Lung (tissue), 12 donors: ENCODE results near the gene APOO. TPM values are rescaled to one million over a fixed set of nuclear protein-coding genes. Genes with fewer than 3 reads are reported as not detected.

ENCODE experiments used
- ATAC-seq: fragments of 200-7000 bp; cut with Tn5 transposase; one replicate; pipeline ENCODE4 v1.9.1; 2020; ENCODE audit warnings: moderate number of reproducible peaks; ENCODE audit not compliant: insufficient read depth, low FRiP score
- DNase-seq, 3 donors: peaks; one replicate each; pipeline ENCODE4 v3.0.0-alpha.2; 2013 to 2017
- H3K27ac ChIP-seq, 2 donors: one replicate each; pipeline ENCODE4 v1.5.1; 2013; ENCODE audit warnings: mild to moderate bottlenecking in 2 of 2, moderate library complexity in 2 of 2, control low read depth in 1 of 2, inconsistent platforms in 1 of 2, low read depth in 1 of 2, low read length in 1 of 2
- H3K27me3 ChIP-seq, 3 donors: one replicate each; pipeline ENCODE4 v1.5.1; 2013; ENCODE audit warnings: low read length in 2 of 3; ENCODE audit not compliant: control insufficient read depth in 3 of 3, insufficient read depth in 3 of 3
- H3K36me3 ChIP-seq, 4 donors: one replicate each; pipeline ENCODE4 v1.5.1; 2013; ENCODE audit warnings: low read length in 4 of 4, mild to moderate bottlenecking in 1 of 4, moderate library complexity in 1 of 4; ENCODE audit not compliant: control insufficient read depth in 4 of 4, insufficient read depth in 4 of 4
- H3K4me1 ChIP-seq, 5 donors: one replicate each; pipeline ENCODE4 v1.5.1; 2013; ENCODE audit warnings: low read length in 5 of 5, mild to moderate bottlenecking in 2 of 5, moderate library complexity in 1 of 5; ENCODE audit not compliant: control insufficient read depth in 5 of 5, insufficient read depth in 5 of 5
- H3K4me3 ChIP-seq: one replicate; pipeline ENCODE4 v1.5.1; 2013; ENCODE audit warnings: mild to moderate bottlenecking, control low read depth, moderate library complexity
- H3K9ac ChIP-seq, 2 donors: one replicate each; pipeline ENCODE4 v1.5.1; 2013; ENCODE audit warnings: low read length in 2 of 2, control low read depth in 1 of 2; ENCODE audit not compliant: insufficient read depth in 1 of 2
- H3K9me3 ChIP-seq, 4 donors: one replicate each; pipeline ENCODE4 v1.5.1; 2013; ENCODE audit warnings: low read length in 3 of 4, mild to moderate bottlenecking in 1 of 4, moderate library complexity in 1 of 4; ENCODE audit not compliant: control insufficient read depth in 4 of 4, insufficient read depth in 3 of 4
- WGBS, 2 donors: extraction: QIAGEN DNeasy Blood & Tissue Kit; methylation state at CpG; one replicate each; pipeline ENCODE4 v1.1.7; 2013; 5-methylcytosine and 5-hydroxymethylcytosine counted together
- polyA plus RNA-seq, 2 donors: library from polyadenylated mRNA; stranded (reverse); fragments of 200-250 nt; gene quantifications; one replicate each; pipeline ENCODE4 v1.2.1, GENCODE V29; 2013
- total RNA-seq, 2 donors: library from RNA; depleted of rRNA in 1 of 2; stranded (reverse); fragments of >200 nt in 1 of 2; gene quantifications; one replicate each; pipeline ENCODE4 v1.2.1, GENCODE V29; 2014 to 2021
- TF ChIP-seq, protein P1 (sequence below): IDR thresholded peaks from 2 replicates; pipeline ENCODE4 v1.5.1; 2012; ENCODE audit warnings: mild to moderate bottlenecking; ENCODE audit errors: control extremely low read depth, extremely low read depth
- donor health status: control.
- donor health status: control.
- donor health status: Bipolar disorder and iron deficiency.
- donor health status: healthy.
- donor health status: DM: yes; HTN: yes; CAD: no.

Gene APOO
- total and polyA plus RNA-seq, 4 donors, result 8.9 to 25.0 (median 22.6) TPM

DNA sequence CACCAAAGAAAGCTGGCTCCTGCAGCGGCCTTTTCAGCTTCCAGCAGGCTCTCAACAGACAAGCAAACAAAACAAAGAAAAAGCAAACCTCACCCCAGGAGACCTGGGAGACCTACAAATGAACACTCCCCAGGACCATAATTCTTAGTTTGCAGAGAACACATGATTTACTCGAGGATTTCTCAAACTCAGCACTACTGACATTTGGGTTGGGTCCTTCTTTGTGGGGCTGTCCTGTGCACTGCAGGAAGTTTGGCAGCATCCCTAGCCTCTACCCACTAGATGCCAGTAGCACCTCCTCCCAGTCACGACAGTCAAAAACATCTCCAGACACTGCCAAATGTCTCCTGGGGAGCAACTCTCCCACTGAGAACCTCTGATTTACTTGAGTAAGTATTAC lies 21.9 kb downstream of the APOO start:
- no peak for ATAC-seq
- Histone ChIP-seq H3K4me3 (no peak overlapping the region), H3K4me1 (no peaks in the 10 kb centered on the region), H3K27ac (no peak overlapping the region), H3K9ac (no peak overlapping the region), H3K36me3 (no peaks in the 10 kb centered on the region), H3K27me3 (peaks cover 0 to 31% (median 6%) of the 10 kb centered on the region in 3 donors), H3K9me3 (no peaks in the 10 kb centered on the region)
- 54 to 83% methylated on average over 2 to 3 of the region's 3 CpGs for WGBS, 2 donors
- DNase-seq, result no peak
- TF ChIP-seq, protein P1, sequence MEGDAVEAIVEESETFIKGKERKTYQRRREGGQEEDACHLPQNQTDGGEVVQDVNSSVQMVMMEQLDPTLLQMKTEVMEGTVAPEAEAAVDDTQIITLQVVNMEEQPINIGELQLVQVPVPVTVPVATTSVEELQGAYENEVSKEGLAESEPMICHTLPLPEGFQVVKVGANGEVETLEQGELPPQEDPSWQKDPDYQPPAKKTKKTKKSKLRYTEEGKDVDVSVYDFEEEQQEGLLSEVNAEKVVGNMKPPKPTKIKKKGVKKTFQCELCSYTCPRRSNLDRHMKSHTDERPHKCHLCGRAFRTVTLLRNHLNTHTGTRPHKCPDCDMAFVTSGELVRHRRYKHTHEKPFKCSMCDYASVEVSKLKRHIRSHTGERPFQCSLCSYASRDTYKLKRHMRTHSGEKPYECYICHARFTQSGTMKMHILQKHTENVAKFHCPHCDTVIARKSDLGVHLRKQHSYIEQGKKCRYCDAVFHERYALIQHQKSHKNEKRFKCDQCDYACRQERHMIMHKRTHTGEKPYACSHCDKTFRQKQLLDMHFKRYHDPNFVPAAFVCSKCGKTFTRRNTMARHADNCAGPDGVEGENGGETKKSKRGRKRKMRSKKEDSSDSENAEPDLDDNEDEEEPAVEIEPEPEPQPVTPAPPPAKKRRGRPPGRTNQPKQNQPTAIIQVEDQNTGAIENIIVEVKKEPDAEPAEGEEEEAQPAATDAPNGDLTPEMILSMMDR, result no peak

DNA sequence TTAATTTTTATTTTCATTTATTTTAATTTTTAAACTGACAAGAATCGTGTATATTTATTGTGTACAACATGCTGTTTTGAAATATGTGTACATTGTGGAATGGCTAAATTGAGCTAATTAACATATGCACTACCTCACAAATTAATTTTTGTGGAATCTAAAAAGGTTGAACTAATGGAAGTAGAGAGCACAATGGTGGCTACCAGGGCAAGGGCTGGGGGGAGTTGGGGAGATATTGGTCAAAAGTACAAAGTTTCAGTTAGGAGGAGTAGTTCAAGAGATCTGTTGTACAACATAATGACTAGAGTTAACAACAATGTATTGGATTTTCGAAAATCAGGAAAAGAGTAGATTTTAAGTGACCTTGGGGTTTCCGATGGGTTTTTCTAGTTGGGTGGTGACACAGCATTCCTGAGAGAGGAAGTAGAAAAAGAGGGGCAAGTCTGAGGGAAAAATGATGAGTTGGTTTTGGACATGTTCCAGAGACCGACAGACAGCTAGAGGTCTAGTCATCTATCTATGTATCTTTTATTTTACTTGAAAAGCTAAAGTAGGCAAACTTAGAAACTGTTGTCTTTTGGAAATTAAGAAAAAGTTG lies 23.2 kb downstream of the APOO start:
- Histone ChIP-seq H3K4me1 (peaks cover 0 to 3% (median 0%) of the 10 kb centered on the region in 5 donors), H3K9me3 (no peaks in the 10 kb centered on the region), H3K4me3 (no peak overlapping the region), H3K27ac (no peak overlapping the region), H3K9ac (no peak overlapping the region), H3K36me3 (no peaks in the 10 kb centered on the region), H3K27me3 (peaks cover 0 to 24% (median 4%) of the 10 kb centered on the region in 3 donors)
- 42 to 66% methylated on average over 4 of the region's 4 CpGs for WGBS, 2 donors
- TF ChIP-seq, protein P1, result no peak
- DNase-seq (no peak), ATAC-seq (no peak)

DNA sequence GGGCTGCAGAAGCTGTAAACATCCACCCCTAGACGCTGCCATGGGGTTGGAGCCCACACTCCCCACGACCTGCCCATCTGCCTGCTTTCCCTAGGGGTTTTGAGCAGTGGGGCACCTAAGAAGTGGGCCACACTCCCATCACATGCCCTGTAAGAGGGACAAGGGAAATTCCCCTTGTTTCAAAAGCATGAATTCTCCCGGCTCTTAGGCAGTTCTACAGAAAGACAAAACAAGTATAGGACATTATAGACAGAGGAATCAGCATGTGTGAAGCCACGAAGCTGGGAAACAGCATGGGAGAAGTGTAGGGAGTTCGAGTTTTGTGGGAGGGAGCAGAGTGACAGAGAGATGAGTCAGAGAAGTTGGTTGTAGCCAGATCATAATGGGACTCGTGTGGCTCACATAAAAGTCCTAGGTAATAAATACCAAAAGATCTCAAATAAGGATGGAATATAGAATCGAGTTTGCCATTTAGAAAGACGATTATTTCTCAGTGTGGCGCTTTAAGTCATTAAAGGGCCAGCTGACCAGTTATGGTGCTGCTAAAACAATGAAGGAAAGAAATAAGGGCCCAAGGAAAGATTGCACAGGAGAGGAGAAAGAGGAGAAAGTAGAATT lies 23.9 kb downstream of the APOO start:
- Histone ChIP-seq H3K9ac (no peak overlapping the region), H3K9me3 (no peaks in the 10 kb centered on the region), H3K27ac (no peak overlapping the region), H3K4me1 (peaks cover 0 to 6% (median 0%) of the 10 kb centered on the region in 5 donors), H3K27me3 (peaks cover 0 to 24% (median 4%) of the 10 kb centered on the region in 3 donors), H3K4me3 (no peak overlapping the region), H3K36me3 (no peaks in the 10 kb centered on the region)
- DNase-seq (no peak), ATAC-seq (peak; percentile 48)
- TF ChIP-seq, protein P1, result no peak
- 53 to 67% methylated on average over 9 of the region's 9 CpGs for WGBS, 2 donors
